Measurements from ENCODE around the gene PTPRK. TPM values are rescaled to one million over a fixed set of nuclear protein-coding genes. Genes with fewer than 3 reads are reported as not detected.

PTPRK gene
- total and polyA plus RNA-seq, 2 of the 13 experiments (the other 11 are each of a cell fraction or from before 2014, with no cell fraction given) = 43.6 to 98.3 TPM

GRCh38 chr6:128519931-128520435 lies 416 bp downstream of the PTPRK start:
- H3K9ac ChIP-seq (ENCODE audit: insufficient read depth, low read depth, low read length) = peak overlapping the region; percentile 95
- under 1% methylated on average over 23 of the region's 39 CpGs for WGBS (ENCODE audit: low lambda C conversion rate)
- H3K36me3 ChIP-seq (replicated peaks in 1 of 2; ENCODE audit: control insufficient read depth in 1 of 2, insufficient read depth in 2 of 2, low read length in 2 of 2) = no peaks in the 10 kb centered on the region; a peak in 1 of 5 replicates
- H3K4me3 ChIP-seq (replicated peaks in 1 of 3; ENCODE audit: insufficient read depth in 1 of 3, low read depth in 2 of 3, low read length in 3 of 3) = peak overlapping the region; percentile 74 to 98 (median 97)
- DNase-seq (ENCODE audit: low spot score) (no peak), FAIRE-seq (no peak), ATAC-seq (peak; percentile 56)
- intact Hi-C loops (cut with micrococcal nuclease; ENCODE audit: unreplicated experiment) (loop anchor here (1.0 to 10.0 kb wide), 8 partner anchors 11 to 783 kb away; no protein-coding TSS in a partner anchor), in situ Hi-C loops (cut with HindIII; ENCODE audit: extremely low pct_ligation_motif_present, low pct_unique_long_range_greater_than_20kb) (no loop called here)
- no peaks in the 10 kb centered on the region for H3K9me3 ChIP-seq (ENCODE audit: low read length)
- H2AFZ ChIP-seq (ENCODE audit: low read length) = no peak overlapping the region
- H3K27me3 ChIP-seq (ENCODE audit: control insufficient read depth in 1 of 2, insufficient read depth in 2 of 2, low read length in 2 of 2) = no peaks in the 10 kb centered on the region; a peak in 1 of 5 replicates
- BruUV-seq (replicated peaks) = no TSS peak
- peaks cover 17% of the 10 kb centered on the region for H4K20me1 ChIP-seq (ENCODE audit: insufficient read depth, low read length)
- peak overlapping the region; percentile 93 for H3K27ac ChIP-seq (ENCODE audit: extremely low read length, insufficient read depth, low read length)
- peak overlapping the region; percentile 88 for H3K4me2 ChIP-seq (ENCODE audit: low read depth, low read length)
- H3K4me1 ChIP-seq (ENCODE audit: insufficient read depth, low read length) = peaks cover 55% of the 10 kb centered on the region
- ChIA-PET CTCF (ENCODE audit: low intra/inter-chr PET ratio, low total read pairs) (no interaction called here), POLR2A (interaction anchor here (0.8 to 6.1 kb wide), 11 partner anchors 9 to 457 kb away, joined by 3 to 134 read pairs (median 6); no protein-coding TSS in a partner anchor)
- peaks cover 53% of the 10 kb centered on the region for H3K79me2 ChIP-seq (ENCODE audit: insufficient read depth, low read length)
- TF ChIP-seq NR1H2 (CRISPR knock-in tag; IDR thresholded peaks at IDR 0.05; ENCODE audit: borderline replicate concordance, low read depth) = no peak
- TF ChIP-seq ZFP41 (CRISPR knock-in tag; IDR thresholded peaks at IDR 0.05; ENCODE audit: borderline replicate concordance) = no peak
- TF ChIP-seq KDM5B (CRISPR knock-in tag; IDR thresholded peaks at IDR 0.05; ENCODE audit: borderline replicate concordance) = no peak; the same call in 1 of the 2 replicates
- TF ChIP-seq NFATC3 (CRISPR knock-in tag; IDR thresholded peaks at IDR 0.05) = peak; percentile 94
- TF ChIP-seq GFI1 (CRISPR knock-in tag; IDR thresholded peaks at IDR 0.05; ENCODE audit: borderline replicate concordance) = 0 out of 2 replicates have a peak, but pooled peaks have one; percentile 57
- TF ChIP-seq PBX3 (CRISPR knock-in tag; IDR thresholded peaks at IDR 0.05; ENCODE audit: borderline replicate concordance) = no peak
- TF ChIP-seq SNAI1 (CRISPR knock-in tag; IDR thresholded peaks at IDR 0.05; ENCODE audit: borderline replicate concordance) = no peak
- TF ChIP-seq NR2F1 (CRISPR knock-in tag; IDR thresholded peaks at IDR 0.05) = no peak
- TF ChIP-seq SMARCC2 (IDR thresholded peaks at IDR 0.05) = no peak
- no peak for TF ChIP-seq ZNF350 (CRISPR knock-in tag; IDR thresholded peaks at IDR 0.05; ENCODE audit: borderline replicate concordance, low read depth)
- TF ChIP-seq REXO4 (CRISPR knock-in tag; IDR thresholded peaks at IDR 0.05; ENCODE audit: borderline replicate concordance) = no peak
- TF ChIP-seq HNRNPL (IDR thresholded peaks at IDR 0.05; ENCODE audit: low read depth, low read length) = peak; percentile 90
- no peak; the same call in 1 of the 2 replicates for TF ChIP-seq ATF5 (CRISPR knock-in tag; IDR thresholded peaks at IDR 0.05; ENCODE audit: low read depth)
- TF ChIP-seq ZNF296 (CRISPR knock-in tag; conservative IDR thresholded peaks at IDR 0.05) = no peak
- TF ChIP-seq MAZ (IDR thresholded peaks at IDR 0.05; ENCODE audit: borderline replicate concordance, low read depth, low read length) = no peak
- no peak for TF ChIP-seq MAZ (CRISPR knock-in tag; IDR thresholded peaks at IDR 0.05; ENCODE audit: low read depth)
- no peak for TF ChIP-seq THAP7 (CRISPR knock-in tag; IDR thresholded peaks at IDR 0.05)
- TF ChIP-seq BRD4 (CRISPR knock-in tag; IDR thresholded peaks at IDR 0.05) = no peak
- TF ChIP-seq ZFP1 (CRISPR knock-in tag; IDR thresholded peaks at IDR 0.05) = no peak
- TF ChIP-seq HNRNPLL (IDR thresholded peaks at IDR 0.05; ENCODE audit: low read depth, low read length, poor library complexity, severe bottlenecking) = no peak
- TF ChIP-seq GATA4 (IDR thresholded peaks at IDR 0.05; ENCODE audit: borderline replicate concordance, low read depth) = no peak
- TF ChIP-seq ZNF263 (CRISPR knock-in tag; IDR thresholded peaks at IDR 0.05) = no peak
- TF ChIP-seq ZNF552 (CRISPR knock-in tag; IDR thresholded peaks at IDR 0.05; ENCODE audit: borderline replicate concordance) = peak; percentile 56; the same call in 1 of the 2 replicates
- TF ChIP-seq PPARG (CRISPR knock-in tag; conservative IDR thresholded peaks at IDR 0.05) = no peak; the same call in 1 of the 2 replicates

Measured in HepG2 (cell line).